Activated T-helper 17 cell treated with anti-CD3 and anti-CD28 coated beads, Interleukin-2, amount 50 U/mL, for 72 hours (primary cell): Measurements from ENCODE around the gene RAB6B. TPM values are rescaled to one million over a fixed set of nuclear protein-coding genes. Genes with fewer than 3 reads are reported as not detected.

ENCODE experiments used
- ATAC-seq: fragments of 150-1000 bp; cut with Tn5 transposase; replicated peaks from 2 replicates; pipeline ENCODE4 v1.10.0; 2021; ENCODE audit warnings: mild to moderate bottlenecking, moderate library complexity
- H3K27ac Mint-ChIP-seq: one replicate; pipeline ENCODE4 v1.8.0; 2022; ENCODE audit warnings: mixed read lengths
- H3K27me3 Mint-ChIP-seq: one replicate; pipeline ENCODE4 v1.8.0; 2022; ENCODE audit warnings: mixed read lengths
- H3K36me3 Mint-ChIP-seq: one replicate; pipeline ENCODE4 v1.8.0; 2022; ENCODE audit warnings: low read depth, mild to moderate bottlenecking, mixed read lengths
- H3K4me1 Mint-ChIP-seq: one replicate; pipeline ENCODE4 v1.8.0; 2022; ENCODE audit warnings: mixed read lengths
- H3K4me3 Mint-ChIP-seq: one replicate; pipeline ENCODE4 v1.8.0; 2022; ENCODE audit warnings: mild to moderate bottlenecking, mixed read lengths
- H3K9me3 Mint-ChIP-seq: one replicate; pipeline ENCODE4 v1.8.0; 2022; ENCODE audit warnings: mixed read lengths
- total RNA-seq, 2 donors: library from RNA; stranded (reverse); gene quantifications; one replicate each; pipeline ENCODE4 v1.2.3, GENCODE V29; 2022

The RAB6B gene
- total RNA-seq: 1 to 10 TPM in 1 of 2 donors, under 1 TPM in 1; 0.19 to 3.1 TPM

GRCh38 chr3:133895208-133896001 lies at the start of gene RAB6B:
TSS of gene RAB6B (minus strand) at chr3:133895882. CDS start at chr3:133895466, 416 bp downstream.
- peaks cover 32% of the 10 kb centered on the region for H3K27me3 Mint-ChIP-seq
- H3K9me3 Mint-ChIP-seq: no peaks in the 10 kb centered on the region
- no peaks in the 10 kb centered on the region for H3K36me3 Mint-ChIP-seq
- peak; percentile 63 for ATAC-seq
- H3K27ac Mint-ChIP-seq: no peak within 1 kb of the TSS
- peak within 1 kb of the TSS; percentile 49 for H3K4me3 Mint-ChIP-seq
- no peaks in the 10 kb centered on the region for H3K4me1 Mint-ChIP-seq

- ATAC-seq: no peak
- Mint-ChIP-seq H3K4me3 (no peak overlapping the region), H3K27ac (no peak overlapping the region), H3K9me3 (no peaks in the 10 kb centered on the region), H3K36me3 (no peaks in the 10 kb centered on the region), H3K4me1 (peaks cover 5% of the 10 kb centered on the region), H3K27me3 (peaks cover 3% of the 10 kb centered on the region)
These were observed 49.1 kb upstream of the RAB6B start for GRCh38 chr3:133944641-133945380.

- Mint-ChIP-seq H3K9me3 (no peaks in the 10 kb centered on the region), H3K36me3 (no peaks in the 10 kb centered on the region), H3K4me1 (peaks cover 5% of the 10 kb centered on the region), H3K27me3 (peaks cover 3% of the 10 kb centered on the region), H3K4me3 (no peak overlapping the region), H3K27ac (no peak overlapping the region)
- no peak for ATAC-seq
These were observed 48.5 kb upstream of the RAB6B start for GRCh38 chr3:133944181-133944580.

- peaks cover 3% of the 10 kb centered on the region for H3K27me3 Mint-ChIP-seq
- peak; percentile 32 for ATAC-seq
- peaks cover 5% of the 10 kb centered on the region for H3K4me1 Mint-ChIP-seq
- H3K9me3 Mint-ChIP-seq: no peaks in the 10 kb centered on the region
- H3K4me3 Mint-ChIP-seq: no peak overlapping the region
- H3K36me3 Mint-ChIP-seq: no peaks in the 10 kb centered on the region
- no peak overlapping the region for H3K27ac Mint-ChIP-seq
These were observed 48.0 kb upstream of the RAB6B start for GRCh38 chr3:133943639-133944141.

- Mint-ChIP-seq H3K4me1 (peaks cover 5% of the 10 kb centered on the region), H3K9me3 (no peaks in the 10 kb centered on the region), H3K4me3 (no peak overlapping the region), H3K27me3 (peaks cover 3% of the 10 kb centered on the region), H3K27ac (no peak overlapping the region), H3K36me3 (no peaks in the 10 kb centered on the region)
- ATAC-seq: no peak
These were observed 47.4 kb upstream of the RAB6B start for GRCh38 chr3:133943031-133943535.

GRCh38 chr3:133941415-133941821 lies 45.7 kb upstream of the RAB6B start:
- Mint-ChIP-seq H3K9me3 (no peaks in the 10 kb centered on the region), H3K4me1 (peaks cover 3% of the 10 kb centered on the region), H3K36me3 (no peaks in the 10 kb centered on the region), H3K4me3 (no peak overlapping the region), H3K27me3 (peaks cover 3% of the 10 kb centered on the region), H3K27ac (no peak overlapping the region)
- ATAC-seq: no peak

- Mint-ChIP-seq H3K27ac (no peak overlapping the region), H3K27me3 (peaks cover 5% of the 10 kb centered on the region), H3K4me1 (no peaks in the 10 kb centered on the region), H3K36me3 (no peaks in the 10 kb centered on the region), H3K4me3 (no peak overlapping the region), H3K9me3 (no peaks in the 10 kb centered on the region)
- no peak for ATAC-seq
These were observed 44.9 kb upstream of the RAB6B start for GRCh38 chr3:133940536-133940935.

- no peaks in the 10 kb centered on the region for H3K4me1 Mint-ChIP-seq
- no peak overlapping the region for H3K4me3 Mint-ChIP-seq
- no peak for ATAC-seq
- no peaks in the 10 kb centered on the region for H3K36me3 Mint-ChIP-seq
- peaks cover 3% of the 10 kb centered on the region for H3K27me3 Mint-ChIP-seq
- H3K27ac Mint-ChIP-seq: no peak overlapping the region
- H3K9me3 Mint-ChIP-seq: no peaks in the 10 kb centered on the region
These were observed 43.8 kb upstream of the RAB6B start for GRCh38 chr3:133939463-133939835.

GRCh38 chr3:133938770-133939462 lies 43.2 kb upstream of the RAB6B start:
- no peak overlapping the region for H3K27ac Mint-ChIP-seq
- no peaks in the 10 kb centered on the region for H3K9me3 Mint-ChIP-seq
- ATAC-seq: no peak
- H3K36me3 Mint-ChIP-seq: no peaks in the 10 kb centered on the region
- H3K4me3 Mint-ChIP-seq: no peak overlapping the region
- H3K4me1 Mint-ChIP-seq: no peaks in the 10 kb centered on the region
- H3K27me3 Mint-ChIP-seq: peaks cover 3% of the 10 kb centered on the region

GRCh38 chr3:133937756-133938601 lies 42.3 kb upstream of the RAB6B start:
- H3K9me3 Mint-ChIP-seq: no peaks in the 10 kb centered on the region
- H3K4me1 Mint-ChIP-seq: no peaks in the 10 kb centered on the region
- H3K27ac Mint-ChIP-seq: no peak overlapping the region

GRCh38 chr3:133937061-133937686 lies 41.5 kb upstream of the RAB6B start:
- ATAC-seq: no peak
- H3K4me1 Mint-ChIP-seq: no peaks in the 10 kb centered on the region
- no peaks in the 10 kb centered on the region for H3K36me3 Mint-ChIP-seq
- peaks cover 3% of the 10 kb centered on the region for H3K27me3 Mint-ChIP-seq
- H3K9me3 Mint-ChIP-seq: no peaks in the 10 kb centered on the region
- H3K4me3 Mint-ChIP-seq: no peak overlapping the region
- H3K27ac Mint-ChIP-seq: no peak overlapping the region

More at GRCh38 chr3:133937756-133938601, 42.3 kb upstream of the RAB6B start:
- Mint-ChIP-seq H3K36me3 (no peaks in the 10 kb centered on the region), H3K27me3 (peaks cover 3% of the 10 kb centered on the region), H3K4me3 (no peak overlapping the region)
- ATAC-seq: no peak

GRCh38 chr3:133935843-133936769 lies 40.4 kb upstream of the RAB6B start:
- H3K4me3 Mint-ChIP-seq: no peak overlapping the region
- ATAC-seq: no peak
- H3K36me3 Mint-ChIP-seq: no peaks in the 10 kb centered on the region
- peaks cover 3% of the 10 kb centered on the region for H3K27me3 Mint-ChIP-seq
- H3K4me1 Mint-ChIP-seq: no peaks in the 10 kb centered on the region
- no peaks in the 10 kb centered on the region for H3K9me3 Mint-ChIP-seq
- no peak overlapping the region for H3K27ac Mint-ChIP-seq
